Smooth muscle cell (in vitro differentiated cells): ENCODE measurements around the gene ABCB8. TPM values are rescaled to one million over a fixed set of nuclear protein-coding genes. Genes with fewer than 3 reads are reported as not detected.

Experiments used
- DNase-seq: peaks from one replicate; lab custom pipeline; 2025; ENCODE audit not compliant: unreplicated experiment; lab: John Stamatoyannopoulos, UW
- H2AFZ ChIP-seq: fragments of 200-600 bp; sonication (generic); 2 replicates; pipeline ENCODE4 v1.6.0; 2016; ENCODE audit warnings: antibody characterized with exemption, low read depth, mild to moderate bottlenecking
- H3F3A ChIP-seq: fragments of 200-600 bp; sonication (generic); 2 replicates; pipeline ENCODE4 v1.6.0; 2017; ENCODE audit warnings: antibody characterized with exemption, low read depth
- H3K27ac ChIP-seq: fragments of 200-600 bp; sonication (generic); 2 replicates; pipeline ENCODE4 v1.5.1; 2016; ENCODE audit warnings: low read depth, mild to moderate bottlenecking
- H3K27me3 ChIP-seq: fragments of 200-600 bp; sonication (generic); 2 replicates; pipeline ENCODE4 v1.6.1; 2016; ENCODE audit warnings: low read depth, mild to moderate bottlenecking
- H3K36me3 ChIP-seq: fragments of 200-600 bp; sonication (generic); 2 replicates; pipeline ENCODE4 v1.5.1; 2016; ENCODE audit warnings: low read depth
- H3K4me1 ChIP-seq: fragments of 200-600 bp; sonication (generic); 2 replicates; pipeline ENCODE4 v1.5.1; 2016; ENCODE audit warnings: low read depth
- H3K4me2 ChIP-seq: fragments of 200-600 bp; sonication (generic); 2 replicates; pipeline ENCODE4 v1.6.0; 2016; ENCODE audit warnings: mild to moderate bottlenecking
- H3K4me3 ChIP-seq: fragments of 200-600 bp; sonication (generic); 2 replicates; pipeline ENCODE4 v1.5.1; 2016; ENCODE audit warnings: mild to moderate bottlenecking
- H3K79me2 ChIP-seq: fragments of 200-600 bp; sonication (generic); 2 replicates; pipeline ENCODE4 v1.6.0; 2016; ENCODE audit warnings: low read depth, mild to moderate bottlenecking
- H3K9ac ChIP-seq: fragments of 200-600 bp; sonication (generic); 2 replicates; pipeline ENCODE4 v1.6.0; 2016; ENCODE audit warnings: low read depth
- H3K9me3 ChIP-seq: fragments of 200-600 bp; sonication (generic); replicated peaks from 2 replicates; pipeline ENCODE4 v1.5.1; 2016; ENCODE audit warnings: low read depth
- H4K20me1 ChIP-seq: fragments of 200-600 bp; sonication (generic); 2 replicates; pipeline ENCODE4 v1.6.0; 2016; ENCODE audit warnings: low read depth
- CTCF ChIP-seq: fragments of 200-600 bp; sonication (generic); IDR thresholded peaks from 2 replicates; pipeline ENCODE4 v1.5.1; 2017; ENCODE audit warnings: borderline replicate concordance, mild to moderate bottlenecking, antibody characterized with exemption; ENCODE audit not compliant: insufficient read depth, poor library complexity, severe bottlenecking
- WGBS: methylation state at CpG from one replicate; pipeline ENCODE4 v1.1.7; 2016; ENCODE audit warnings: low lambda C conversion rate; 5-methylcytosine and 5-hydroxymethylcytosine counted together
- polyA plus RNA-seq: library from polyadenylated mRNA; unstranded; fragments of >200 nt; fragmentation: Nextera tagmentation; extraction: Ambion mirVana; gene quantifications from 2 replicates; pipeline ENCODE4 v1.2.1, GENCODE V29; 2016
- total RNA-seq: library from RNA; depleted of rRNA; stranded (reverse); fragments of >200 nt; gene quantifications from 2 replicates; pipeline ENCODE4 v1.2.3, GENCODE V29; 2014

ABCB8 gene
- total and polyA plus RNA-seq, 2 experiments from 2014 or later = 23.4 to 24.2 TPM

GRCh38 chr7:151043959-151044358, 15.7 kb downstream of the ABCB8 start:
- H3K27ac ChIP-seq = no peak overlapping the region
- no peaks in the 10 kb centered on the region for H3K9me3 ChIP-seq
- no peaks in the 10 kb centered on the region for H3K79me2 ChIP-seq
- H3K27me3 ChIP-seq = no peaks in the 10 kb centered on the region
- 95% methylated on average over 20 of the region's 20 CpGs for WGBS
- H3K4me2 ChIP-seq = no peak overlapping the region
- no peak overlapping the region for H3K4me3 ChIP-seq
- no peaks in the 10 kb centered on the region for H4K20me1 ChIP-seq
- no peak for TF ChIP-seq CTCF
- no peaks in the 10 kb centered on the region for H3K36me3 ChIP-seq
- H3F3A ChIP-seq = peaks cover 9% of the 10 kb centered on the region
- no peak for DNase-seq
- no peak overlapping the region for H3K9ac ChIP-seq
- H3K4me1 ChIP-seq = peaks cover 4% of the 10 kb centered on the region
- H2AFZ ChIP-seq = no peak overlapping the region

GRCh38 chr7:151045262-151045661, 17.0 kb downstream of the ABCB8 start:
- Histone ChIP-seq H3K27ac (no peak overlapping the region), H3K9me3 (no peaks in the 10 kb centered on the region), H3F3A (peaks cover 2% of the 10 kb centered on the region), H3K27me3 (no peaks in the 10 kb centered on the region), H4K20me1 (no peaks in the 10 kb centered on the region), H3K36me3 (no peaks in the 10 kb centered on the region), H3K9ac (no peak overlapping the region), H3K4me2 (no peak overlapping the region), H3K79me2 (no peaks in the 10 kb centered on the region), H3K4me1 (peaks cover 1% of the 10 kb centered on the region), H2AFZ (no peak overlapping the region), H3K4me3 (no peak overlapping the region)
- DNase-seq = no peak
- 93% methylated on average over 11 of the region's 11 CpGs for WGBS
- TF ChIP-seq CTCF = no peak

- Histone ChIP-seq H3K79me2 (no peaks in the 10 kb centered on the region), H3K4me2 (no peak overlapping the region), H3K27me3 (no peaks in the 10 kb centered on the region), H3K27ac (no peak overlapping the region), H3K4me1 (no peaks in the 10 kb centered on the region), H3K36me3 (no peaks in the 10 kb centered on the region), H3K9ac (no peak overlapping the region), H3K4me3 (no peak overlapping the region), H3F3A (no peaks in the 10 kb centered on the region), H4K20me1 (no peaks in the 10 kb centered on the region), H2AFZ (no peak overlapping the region), H3K9me3 (no peaks in the 10 kb centered on the region)
- DNase-seq = no peak
- TF ChIP-seq CTCF = no peak
- 95% methylated on average over 9 of the region's 9 CpGs for WGBS
Observed at GRCh38 chr7:151045967-151046366, 17.7 kb downstream of the ABCB8 start.

GRCh38 chr7:151046603-151047573, 18.6 kb downstream of the ABCB8 start:
- Histone ChIP-seq H3K27ac (no peak overlapping the region), H3K79me2 (no peaks in the 10 kb centered on the region), H3K36me3 (no peaks in the 10 kb centered on the region), H3K4me2 (peak overlapping the region; percentile 31), H3K4me1 (no peaks in the 10 kb centered on the region), H2AFZ (no peak overlapping the region), H3K9me3 (no peaks in the 10 kb centered on the region), H3K27me3 (no peaks in the 10 kb centered on the region), H4K20me1 (peaks cover 4% of the 10 kb centered on the region), H3F3A (no peaks in the 10 kb centered on the region), H3K4me3 (no peak overlapping the region), H3K9ac (no peak overlapping the region)
- 83% methylated on average over 14 of the region's 14 CpGs for WGBS
- TF ChIP-seq CTCF = no peak
- DNase-seq = peak; percentile 14
